Neural progenitor cell (in vitro differentiated cells): ENCODE measurements around the gene TBC1D7. TPM values are rescaled to one million over a fixed set of nuclear protein-coding genes. Genes with fewer than 3 reads are reported as not detected.

Source experiments
- DNase-seq: peaks from one replicate; pipeline ENCODE4 v3.0.0-alpha.2; 2016; ENCODE audit warnings: low spot score
- H2AFZ ChIP-seq: fragments of 200-600 bp; sonication (generic); replicated peaks from 2 replicates; pipeline ENCODE4 v1.6.1; 2016; ENCODE audit warnings: antibody characterized with exemption
- H3F3A ChIP-seq: fragments of 200-600 bp; sonication (generic); 2 replicates; pipeline ENCODE4 v1.6.1; 2016; ENCODE audit warnings: antibody characterized with exemption, low read depth
- H3K27ac ChIP-seq: fragments of 200-600 bp; sonication (generic); 2 replicates; pipeline ENCODE4 v1.5.1; 2016; ENCODE audit warnings: mild to moderate bottlenecking
- H3K27me3 ChIP-seq: fragments of 200-600 bp; sonication (generic); 2 replicates; pipeline ENCODE4 v1.6.1; 2016; ENCODE audit warnings: mild to moderate bottlenecking, moderate library complexity
- H3K36me3 ChIP-seq: fragments of 200-600 bp; sonication (generic); 2 replicates; pipeline ENCODE4 v1.5.1; 2016
- H3K4me1 ChIP-seq: fragments of 200-600 bp; sonication (generic); 2 replicates; pipeline ENCODE4 v1.6.1; 2016; ENCODE audit warnings: mixed run types
- H3K4me2 ChIP-seq: fragments of 200-600 bp; sonication (generic); 2 replicates; pipeline ENCODE4 v1.6.1; 2016
- H3K4me3 ChIP-seq: fragments of 200-600 bp; sonication (generic); 2 replicates; pipeline ENCODE4 v1.5.1; 2016
- H3K79me2 ChIP-seq: fragments of 200-600 bp; sonication (generic); 2 replicates; pipeline ENCODE4 v1.6.1; 2016; ENCODE audit warnings: low read depth
- H3K9ac ChIP-seq: fragments of 200-600 bp; sonication (generic); 2 replicates; pipeline ENCODE4 v1.6.1; 2016
- H3K9me3 ChIP-seq: fragments of 200-600 bp; sonication (generic); 2 replicates; pipeline ENCODE4 v1.5.1; 2016; ENCODE audit warnings: low read depth
- H4K20me1 ChIP-seq: fragments of 200-600 bp; sonication (generic); 2 replicates; pipeline ENCODE4 v1.6.1; 2016; ENCODE audit warnings: low read depth
- H3K27ac Mint-ChIP-seq: 3 replicates; pipeline ENCODE4 v1.8.0; 2021; ENCODE audit warnings: mixed read lengths
- H3K27me3 Mint-ChIP-seq: 2 replicates; pipeline ENCODE4 v1.8.0; 2022; ENCODE audit warnings: low read depth, mild to moderate bottlenecking, inconsistent platforms, moderate library complexity, mixed read lengths; ENCODE audit not compliant: insufficient read depth
- H3K36me3 Mint-ChIP-seq: 3 replicates; pipeline ENCODE4 v1.8.0; 2021; ENCODE audit warnings: mixed read lengths
- H3K4me1 Mint-ChIP-seq: 3 replicates; pipeline ENCODE4 v1.8.0; 2021; ENCODE audit warnings: mixed read lengths
- H3K4me3 Mint-ChIP-seq: 3 replicates; pipeline ENCODE4 v1.8.0; 2021; ENCODE audit warnings: mild to moderate bottlenecking, moderate library complexity, mixed read lengths
- H3K9me3 Mint-ChIP-seq: 3 replicates; pipeline ENCODE4 v1.8.0; 2020; ENCODE audit warnings: mixed read lengths
- CTCF ChIP-seq: fragments of 200-600 bp; sonication (generic); IDR thresholded peaks from 2 replicates; pipeline ENCODE4 v1.5.1; 2017; ENCODE audit warnings: antibody characterized with exemption, mild to moderate bottlenecking
- EZH2 ChIP-seq: fragments of 200-600 bp; sonication (generic); IDR thresholded peaks from 2 replicates; pipeline ENCODE4 v1.6.1; 2017; ENCODE audit warnings: antibody characterized with exemption, mild to moderate bottlenecking, moderate library complexity
- EZH2phosphoT487 ChIP-seq: fragments of 200-600 bp; sonication (generic); IDR thresholded peaks from 2 replicates; pipeline ENCODE4 v1.6.1; 2017; ENCODE audit warnings: antibody characterized with exemption
- total RNA-seq: library from RNA; depleted of rRNA; stranded (reverse); fragments of >200 nt; gene quantifications from 2 replicates; pipeline ENCODE4 v1.2.3, GENCODE V29; 2015; ENCODE audit warnings: low replicate concordance

The TBC1D7 gene
- total RNA-seq, 1 donor from 2014 or later, result 54.9 TPM

- peaks cover 27% of the 10 kb centered on the region for H3K4me1 ChIP-seq
- H3K27me3 ChIP-seq, result no peaks in the 10 kb centered on the region
- H3F3A ChIP-seq, result peaks cover 11% of the 10 kb centered on the region
- H3K4me2 ChIP-seq, result no peak overlapping the region
- H3K79me2 ChIP-seq, result no peaks in the 10 kb centered on the region
- TF ChIP-seq EZH2phosphoT487, result no peak
- TF ChIP-seq CTCF, result no peak
- TF ChIP-seq EZH2, result no peak
- no peak for DNase-seq
- H3K9ac ChIP-seq, result no peak overlapping the region
- no peak overlapping the region for H3K4me3 ChIP-seq
- Mint-ChIP-seq H3K4me1 (peaks cover 44% of the 10 kb centered on the region), H3K27me3 (peaks cover 2% of the 10 kb centered on the region), H3K36me3 (peaks cover 5% of the 10 kb centered on the region), H3K4me3 (no peak overlapping the region), H3K27ac (no peak overlapping the region), H3K9me3 (no peaks in the 10 kb centered on the region)
- no peaks in the 10 kb centered on the region for H3K36me3 ChIP-seq
- no peak overlapping the region for H2AFZ ChIP-seq
- H4K20me1 ChIP-seq, result no peaks in the 10 kb centered on the region
- no peak overlapping the region for H3K27ac ChIP-seq
- no peaks in the 10 kb centered on the region for H3K9me3 ChIP-seq
Observed at GRCh38 chr6:13365320-13365719, 37.0 kb upstream of the TBC1D7 start.

- H3K4me1 ChIP-seq, result peaks cover 27% of the 10 kb centered on the region
Observed at GRCh38 chr6:13364842-13365241, 36.5 kb upstream of the TBC1D7 start.

GRCh38 chr6:13362412-13362811 is 34.1 kb upstream of the TBC1D7 start:
- no peaks in the 10 kb centered on the region for H3K79me2 ChIP-seq
- H3K4me2 ChIP-seq, result no peak overlapping the region
- H3K9me3 ChIP-seq, result no peaks in the 10 kb centered on the region
- TF ChIP-seq CTCF, result no peak
- TF ChIP-seq EZH2phosphoT487, result no peak
- TF ChIP-seq EZH2, result no peak
- Mint-ChIP-seq H3K27ac (peak overlapping the region; percentile 64), H3K36me3 (peaks cover 5% of the 10 kb centered on the region), H3K27me3 (peaks cover 2% of the 10 kb centered on the region), H3K4me3 (no peak overlapping the region), H3K4me1 (peaks cover 46% of the 10 kb centered on the region), H3K9me3 (no peaks in the 10 kb centered on the region)
- no peaks in the 10 kb centered on the region for H4K20me1 ChIP-seq
- no peak overlapping the region for H3K27ac ChIP-seq
- no peak overlapping the region for H2AFZ ChIP-seq
- H3K27me3 ChIP-seq, result no peaks in the 10 kb centered on the region
- no peak overlapping the region for H3K4me3 ChIP-seq
- H3F3A ChIP-seq, result peaks cover 14% of the 10 kb centered on the region
- H3K36me3 ChIP-seq, result no peaks in the 10 kb centered on the region
- no peak for DNase-seq
- H3K4me1 ChIP-seq, result peaks cover 34% of the 10 kb centered on the region
- H3K9ac ChIP-seq, result no peak overlapping the region

More at GRCh38 chr6:13364842-13365241, 36.5 kb upstream of the TBC1D7 start:
- no peak overlapping the region for H3K27ac ChIP-seq
- H3K36me3 ChIP-seq, result no peaks in the 10 kb centered on the region
- H3K4me3 Mint-ChIP-seq, result no peak overlapping the region
- no peaks in the 10 kb centered on the region for H4K20me1 ChIP-seq
- no peak overlapping the region for H3K9ac ChIP-seq
- no peaks in the 10 kb centered on the region for H3K27me3 ChIP-seq
- peaks cover 46% of the 10 kb centered on the region for H3K4me1 Mint-ChIP-seq
- no peak overlapping the region for H3K4me3 ChIP-seq
- TF ChIP-seq EZH2, result no peak
- no peak for TF ChIP-seq CTCF
- no peak for TF ChIP-seq EZH2phosphoT487
- H3F3A ChIP-seq, result peaks cover 11% of the 10 kb centered on the region
- no peak overlapping the region for H2AFZ ChIP-seq
- H3K9me3 ChIP-seq, result no peaks in the 10 kb centered on the region
- no peak overlapping the region for H3K4me2 ChIP-seq
- no peak overlapping the region for H3K27ac Mint-ChIP-seq
- H3K36me3 Mint-ChIP-seq, result peaks cover 5% of the 10 kb centered on the region
- H3K9me3 Mint-ChIP-seq, result no peaks in the 10 kb centered on the region
- no peaks in the 10 kb centered on the region for H3K79me2 ChIP-seq
- H3K27me3 Mint-ChIP-seq, result peaks cover 2% of the 10 kb centered on the region
- no peak for DNase-seq
